MM.1S (cell line): ENCODE results near the gene ADGRL3.

ENCODE experiments used
- DNase-seq: peaks from one replicate; pipeline ENCODE4 v3.0.0-alpha.2; 2015
- H2AFZ ChIP-seq: fragments of 300-600 bp; sonication (generic); 2 replicates; pipeline ENCODE4 v1.6.0; 2016; ENCODE audit warnings: antibody characterized with exemption, low read length
- H3F3A ChIP-seq: fragments of 300-600 bp; sonication (generic); 2 replicates; pipeline ENCODE4 v1.6.1; 2016; ENCODE audit warnings: mild to moderate bottlenecking, antibody characterized with exemption, low read length, moderate library complexity, mixed read lengths; ENCODE audit not compliant: insufficient read depth
- H3K27ac ChIP-seq: fragments of 300-600 bp; sonication (generic); 2 replicates; pipeline ENCODE4 v1.5.1; 2016; ENCODE audit warnings: mild to moderate bottlenecking, low read length
- H3K27me3 ChIP-seq: fragments of 300-600 bp; sonication (generic); replicated peaks from 2 replicates; pipeline ENCODE4 v1.6.0; 2016; ENCODE audit warnings: low read length; ENCODE audit not compliant: insufficient read depth
- H3K36me3 ChIP-seq: fragments of 300-600 bp; sonication (generic); replicated peaks from 2 replicates; pipeline ENCODE4 v1.6.1; 2016; ENCODE audit warnings: mild to moderate bottlenecking, low read length, mixed read lengths; ENCODE audit not compliant: insufficient read depth
- H3K4me1 ChIP-seq: fragments of 300-600 bp; sonication (generic); 2 replicates; pipeline ENCODE4 v1.6.1; 2016; ENCODE audit warnings: low read length, mixed read lengths
- H3K4me2 ChIP-seq: fragments of 300-600 bp; sonication (generic); 2 replicates; pipeline ENCODE4 v1.6.0; 2016; ENCODE audit warnings: low read depth, low read length
- H3K4me3 ChIP-seq: fragments of 300-600 bp; sonication (generic); 2 replicates; pipeline ENCODE4 v1.5.1; 2016; ENCODE audit warnings: low read length, mixed read lengths
- H3K79me2 ChIP-seq: fragments of 300-600 bp; sonication (generic); 2 replicates; pipeline ENCODE4 v1.6.1; 2016; ENCODE audit warnings: mixed run types, low read length, mixed read lengths
- H3K9ac ChIP-seq: fragments of 300-600 bp; sonication (generic); 2 replicates; pipeline ENCODE4 v1.6.1; 2016; ENCODE audit warnings: low read length, mixed read lengths
- H3K9me2 ChIP-seq: fragments of 300-600 bp; sonication (generic); replicated peaks from 2 replicates; pipeline ENCODE4 v1.6.1; 2016; ENCODE audit warnings: mild to moderate bottlenecking, low read length, mixed read lengths; ENCODE audit not compliant: insufficient read depth
- H3K9me3 ChIP-seq: fragments of 300-600 bp; sonication (generic); replicated peaks from 2 replicates; pipeline ENCODE4 v1.6.1; 2016; ENCODE audit warnings: mild to moderate bottlenecking, low read length, mixed read lengths; ENCODE audit not compliant: insufficient read depth
- H4K20me1 ChIP-seq: fragments of 300-600 bp; sonication (generic); 2 replicates; pipeline ENCODE4 v1.6.1; 2016; ENCODE audit warnings: mild to moderate bottlenecking, low read length, moderate library complexity, mixed read lengths; ENCODE audit not compliant: insufficient read depth
- CTCF ChIP-seq: fragments of 300-600 bp; sonication (generic); IDR thresholded peaks from 2 replicates; pipeline ENCODE4 v1.5.1; 2016; ENCODE audit warnings: antibody characterized with exemption, low read length, mixed read lengths
- EZH2 ChIP-seq: fragments of 300-600 bp; sonication (generic); optimal IDR thresholded peaks from 2 replicates; pipeline ENCODE3; 2017; ENCODE audit warnings: low read depth, mild to moderate bottlenecking, antibody characterized with exemption, low read length, mixed read lengths
- EZH2phosphoT487 ChIP-seq: fragments of 300-600 bp; sonication (generic); IDR thresholded peaks from 2 replicates; pipeline ENCODE4 v1.6.1; 2018; ENCODE audit warnings: antibody characterized with exemption, low read length

The ADGRL3 gene

GRCh38 chr4:61619528-61619927 is 419.4 kb downstream of the ADGRL3 start:
- no peak overlapping the region for H2AFZ ChIP-seq
- no peak overlapping the region for H3K27ac ChIP-seq
- no peaks in the 10 kb centered on the region for H3K79me2 ChIP-seq
- H3K9ac ChIP-seq: no peak overlapping the region
- no peaks in the 10 kb centered on the region for H3F3A ChIP-seq
- TF ChIP-seq EZH2 (no peak), EZH2phosphoT487 (no peak), CTCF (no peak)
- no peaks in the 10 kb centered on the region for H3K9me2 ChIP-seq
- no peaks in the 10 kb centered on the region for H4K20me1 ChIP-seq
- DNase-seq: no peak
- H3K36me3 ChIP-seq: no peaks in the 10 kb centered on the region
- H3K4me1 ChIP-seq: no peaks in the 10 kb centered on the region
- H3K4me2 ChIP-seq: no peak overlapping the region
- H3K9me3 ChIP-seq: no peaks in the 10 kb centered on the region
- H3K4me3 ChIP-seq: no peak overlapping the region
- H3K27me3 ChIP-seq: no peaks in the 10 kb centered on the region

DNA sequence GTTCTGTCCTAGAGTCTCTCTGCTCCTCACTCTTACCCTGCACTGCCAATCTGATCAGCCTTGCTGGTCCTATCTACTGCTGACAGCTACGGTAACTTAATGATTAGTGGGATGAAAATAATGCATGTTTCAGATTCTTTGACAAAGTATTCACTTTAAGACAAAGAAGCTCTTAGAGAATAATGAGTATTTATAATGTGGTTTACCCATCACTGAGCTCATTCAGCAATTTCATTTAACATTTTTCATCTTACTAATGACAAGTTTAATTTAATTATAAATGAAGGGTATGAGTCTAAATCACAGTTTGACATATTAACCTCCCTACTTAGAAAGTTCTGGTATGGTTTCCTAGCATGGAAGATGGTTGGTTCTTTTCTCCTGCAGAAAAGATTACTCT is 428.2 kb downstream of the ADGRL3 start:
- Histone ChIP-seq H3K9ac (no peak overlapping the region), H3K4me1 (no peaks in the 10 kb centered on the region), H3F3A (no peaks in the 10 kb centered on the region), H3K9me3 (no peaks in the 10 kb centered on the region), H2AFZ (no peak overlapping the region), H3K4me2 (no peak overlapping the region), H3K36me3 (no peaks in the 10 kb centered on the region), H3K4me3 (no peak overlapping the region), H3K9me2 (no peaks in the 10 kb centered on the region), H3K27me3 (no peaks in the 10 kb centered on the region), H3K79me2 (no peaks in the 10 kb centered on the region), H3K27ac (no peak overlapping the region), H4K20me1 (no peaks in the 10 kb centered on the region)
- DNase-seq: no peak
- TF ChIP-seq CTCF (no peak), EZH2 (no peak), EZH2phosphoT487 (no peak)

DNA sequence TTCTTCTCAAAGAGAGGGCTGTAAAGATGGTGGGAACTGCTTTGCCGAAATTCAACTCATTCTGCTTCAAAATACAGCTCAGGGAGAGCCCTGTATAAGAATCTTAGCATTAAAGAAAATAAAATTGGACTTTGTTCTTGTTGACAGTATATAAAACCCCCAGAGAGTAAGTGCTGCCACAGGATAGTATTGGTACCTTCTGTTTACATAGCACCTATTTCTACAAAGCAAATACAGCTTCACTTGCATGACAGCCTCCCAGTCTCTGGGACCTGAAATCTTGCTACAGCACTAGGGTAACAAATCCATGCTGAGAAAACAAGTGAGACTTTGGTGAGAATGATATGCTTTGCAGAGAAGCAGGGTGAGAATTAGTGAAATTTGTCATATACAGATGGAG is 428.6 kb downstream of the ADGRL3 start:
- H3K27ac ChIP-seq: no peak overlapping the region
- H3K9ac ChIP-seq: no peak overlapping the region
- H3K36me3 ChIP-seq: no peaks in the 10 kb centered on the region
- DNase-seq: no peak
- H3F3A ChIP-seq: no peaks in the 10 kb centered on the region
- no peak overlapping the region for H2AFZ ChIP-seq
- no peaks in the 10 kb centered on the region for H4K20me1 ChIP-seq
- H3K4me1 ChIP-seq: no peaks in the 10 kb centered on the region
- H3K9me3 ChIP-seq: no peaks in the 10 kb centered on the region
- TF ChIP-seq CTCF (no peak), EZH2phosphoT487 (no peak), EZH2 (no peak)
- no peak overlapping the region for H3K4me3 ChIP-seq
- H3K4me2 ChIP-seq: no peak overlapping the region
- no peaks in the 10 kb centered on the region for H3K27me3 ChIP-seq
- no peaks in the 10 kb centered on the region for H3K9me2 ChIP-seq
- no peaks in the 10 kb centered on the region for H3K79me2 ChIP-seq
